T-cell (primary cell): ENCODE results near the gene NTM. TPM values are rescaled to one million over a fixed set of nuclear protein-coding genes. Genes with fewer than 3 reads are reported as not detected.

Experiments used
- ATAC-seq, 4 experiments: fragments of 200-7000 bp in 3 of 4; fragments of 150-1000 bp in 1 of 4; cut with Tn5 transposase; replicated peaks in 1 of 4; 1 replicate in 3 of 4; 2 replicates in 1 of 4; pipeline ENCODE4 v1.10.0; 2021; ENCODE audit warnings: moderate library complexity in 3 of 4, mild to moderate bottlenecking in 2 of 4, moderate number of reproducible peaks in 1 of 4
- CTCF ChIA-PET, 2 donors: fragments of 300-600 bp; sonication (Branson Sonifier 250); formaldehyde crosslinking; loops; one replicate each; lab custom pipeline; 2022; ENCODE audit warnings: antibody characterized with exemption in 2 of 2; lab: Charles Lee
- POLR2A ChIA-PET, 2 donors: fragments of 300-600 bp; sonication (Branson Sonifier 250); formaldehyde crosslinking; loops; one replicate each; lab custom pipeline; 2022; ENCODE audit warnings: antibody characterized with exemption in 2 of 2; lab: Charles Lee
- DNase-seq, 35 experiments: peaks; one replicate each; pipeline versions ENCODE4 v3.0.0 to v3.0.0-alpha.2; 2013 to 2023
- H3K27ac ChIP-seq: one replicate; pipeline ENCODE4 v1.5.1; 2013; ENCODE audit warnings: low read length
- H3K27me3 ChIP-seq, 2 experiments: replicated peaks in 1 of 2; 1 replicate in 1 of 2; 2 replicates in 1 of 2; pipeline versions ENCODE4 v1.6.1 to v1.7.0; 2013; ENCODE audit warnings: low read length in 1 of 2, mixed read lengths in 1 of 2; ENCODE audit not compliant: control insufficient read depth in 2 of 2, insufficient read depth in 2 of 2; ENCODE audit errors: extremely low read depth in 1 of 2
- H3K36me3 ChIP-seq, 2 donors: 1 replicate in 1 of 2; 2 replicates in 1 of 2; pipeline versions ENCODE4 v1.6.1 to v1.7.0; 2013; ENCODE audit warnings: low read length in 1 of 2; ENCODE audit not compliant: control insufficient read depth in 2 of 2, insufficient read depth in 1 of 2; ENCODE audit errors: extremely low read depth in 1 of 2
- H3K4me1 ChIP-seq, 2 experiments: 1 replicate in 1 of 2; 2 replicates in 1 of 2; pipeline versions ENCODE4 v1.6.1 to v1.7.0; 2013; ENCODE audit warnings: low read length in 2 of 2, mixed read lengths in 1 of 2; ENCODE audit not compliant: insufficient read depth in 2 of 2, control insufficient read depth in 1 of 2; ENCODE audit errors: extremely low read depth in 1 of 2
- H3K4me3 ChIP-seq, 2 donors: 1 replicate in 1 of 2; 2 replicates in 1 of 2; pipeline versions ENCODE4 v1.5.1 to v1.7.0; 2013; ENCODE audit warnings: mild to moderate bottlenecking in 2 of 2, low read length in 1 of 2, moderate library complexity in 1 of 2; ENCODE audit not compliant: control insufficient read depth in 1 of 2; ENCODE audit errors: extremely low read depth in 1 of 2
- H3K9me3 ChIP-seq: 2 replicates; pipeline ENCODE4 v1.7.0; 2013
- H3K27ac Mint-ChIP-seq, 2 donors: one replicate each; pipeline ENCODE4 v1.8.0; 2020 to 2021; ENCODE audit warnings: mild to moderate bottlenecking in 2 of 2, mixed read lengths in 2 of 2
- H3K27me3 Mint-ChIP-seq, 2 donors: one replicate each; pipeline ENCODE4 v1.8.0; 2021 to 2022; ENCODE audit warnings: mixed read lengths in 2 of 2
- H3K36me3 Mint-ChIP-seq: one replicate; pipeline ENCODE4 v1.8.0; 2021; ENCODE audit warnings: mixed read lengths
- H3K4me1 Mint-ChIP-seq, 3 donors: one replicate each; pipeline ENCODE4 v1.8.0; 2020 to 2022; ENCODE audit warnings: mixed read lengths in 3 of 3, mild to moderate bottlenecking in 1 of 3
- H3K4me3 Mint-ChIP-seq, 3 donors: one replicate each; pipeline ENCODE4 v1.8.0; 2020 to 2022; ENCODE audit warnings: mild to moderate bottlenecking in 3 of 3, mixed read lengths in 3 of 3, moderate library complexity in 3 of 3
- H3K9me3 Mint-ChIP-seq, 3 donors: one replicate each; pipeline ENCODE4 v1.8.0; 2020 to 2022; ENCODE audit warnings: mixed read lengths in 3 of 3
- WGBS: methylation state at CpG from one replicate; pipeline ENCODE4 v1.1.5; 2013; ENCODE audit warnings: missing lambda C conversion rate; ENCODE audit not compliant: insufficient coverage; 5-methylcytosine and 5-hydroxymethylcytosine counted together
- total RNA-seq, 35 experiments: library from RNA in 6 of 35; stranded (reverse) in 6 of 35; fragments of 120-200 nt in 1 of 35; gene quantifications; one replicate each; pipeline versions ENCODE4 v1.2.1 to v1.2.4 and lab custom pipeline; 2013 to 2026

The NTM gene
- total RNA-seq, 5 donors from 2014 or later (not counting 1 experiment from before 2014, with no cell fraction given) = not detected

DNA sequence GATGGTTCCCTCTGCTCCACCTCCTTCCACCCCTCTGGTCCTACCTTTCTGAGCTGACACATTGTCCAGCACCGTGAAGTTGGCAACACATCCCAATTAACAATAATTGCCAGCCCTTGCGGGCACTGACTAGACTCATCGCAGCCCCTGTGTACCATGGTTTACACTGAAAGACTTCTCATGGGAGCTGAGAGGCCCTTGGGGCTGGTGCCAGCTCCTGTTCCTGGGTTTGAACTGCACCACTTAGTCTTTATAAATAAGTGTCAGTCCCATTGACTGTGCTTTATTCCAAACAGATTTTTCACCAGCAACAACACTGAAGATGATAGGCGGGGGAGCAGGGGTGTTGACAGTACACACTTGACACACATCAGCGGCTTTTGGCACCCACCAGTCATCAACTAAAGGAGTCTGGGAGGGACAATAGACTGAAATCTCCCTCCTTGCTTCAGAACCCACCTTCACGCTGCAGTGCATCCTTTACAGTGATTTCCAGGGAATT lies 447.3 kb downstream of the NTM start:
- no peak overlapping the region for H3K4me3 Mint-ChIP-seq
- CTCF ChIA-PET = no interaction called here
- no peaks in the 10 kb centered on the region for H3K4me1 Mint-ChIP-seq
- Histone ChIP-seq H3K27ac (no peak overlapping the region), H3K36me3 (no peaks in the 10 kb centered on the region), H3K4me1 (no peaks in the 10 kb centered on the region), H3K4me3 (no peak overlapping the region), H3K9me3 (no peaks in the 10 kb centered on the region), H3K27me3 (no peaks in the 10 kb centered on the region)
- no peak overlapping the region for H3K27ac Mint-ChIP-seq
- H3K9me3 Mint-ChIP-seq = peaks cover 0 to 15% (median 0%) of the 10 kb centered on the region in 3 donors
- ATAC-seq (no peak), DNase-seq (no peak)
- H3K27me3 Mint-ChIP-seq = peaks cover 0 to 4% of the 10 kb centered on the region in 2 donors
- POLR2A ChIA-PET = no interaction called here
- H3K36me3 Mint-ChIP-seq = no peaks in the 10 kb centered on the region
- WGBS = 71% methylated on average over 1 of the region's 6 CpGs

DNA sequence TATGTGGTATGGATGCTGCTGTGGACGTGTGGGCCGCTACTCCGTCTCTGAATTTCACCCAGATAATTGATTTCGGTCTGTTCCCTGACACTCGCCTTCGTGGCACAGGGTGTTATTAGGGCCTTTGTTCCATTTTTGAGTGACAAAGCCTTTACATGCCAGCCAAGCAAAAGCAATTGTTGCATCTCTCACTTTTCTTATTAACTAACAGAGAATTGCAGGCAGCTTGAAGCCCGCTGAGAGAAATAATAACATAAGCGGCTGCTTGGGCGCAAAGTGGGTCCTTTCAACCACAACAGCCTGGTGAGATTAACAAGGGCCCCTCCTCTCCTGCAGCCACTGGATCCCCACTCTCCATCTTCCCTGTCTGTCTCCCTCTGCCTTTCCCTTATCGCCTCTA lies 449.4 kb downstream of the NTM start:
- CTCF ChIA-PET = no interaction called here
- no peak overlapping the region for H3K27ac ChIP-seq
- H3K36me3 Mint-ChIP-seq = no peaks in the 10 kb centered on the region
- no peaks in the 10 kb centered on the region for H3K4me1 ChIP-seq
- H3K9me3 ChIP-seq = no peaks in the 10 kb centered on the region
- no peaks in the 10 kb centered on the region for H3K4me1 Mint-ChIP-seq
- no peaks in the 10 kb centered on the region for H3K36me3 ChIP-seq
- H3K4me3 Mint-ChIP-seq = no peak overlapping the region
- no peak for ATAC-seq
- WGBS = 100% methylated on average over 2 of the region's 10 CpGs
- POLR2A ChIA-PET = no interaction called here
- H3K9me3 Mint-ChIP-seq = peaks cover 0 to 11% (median 0%) of the 10 kb centered on the region in 3 donors
- no peaks in the 10 kb centered on the region for H3K27me3 ChIP-seq
- DNase-seq = no peak
- H3K27me3 Mint-ChIP-seq = peaks cover 2 to 4% of the 10 kb centered on the region in 2 donors
- H3K27ac Mint-ChIP-seq = no peak overlapping the region
- H3K4me3 ChIP-seq = no peak overlapping the region

DNA sequence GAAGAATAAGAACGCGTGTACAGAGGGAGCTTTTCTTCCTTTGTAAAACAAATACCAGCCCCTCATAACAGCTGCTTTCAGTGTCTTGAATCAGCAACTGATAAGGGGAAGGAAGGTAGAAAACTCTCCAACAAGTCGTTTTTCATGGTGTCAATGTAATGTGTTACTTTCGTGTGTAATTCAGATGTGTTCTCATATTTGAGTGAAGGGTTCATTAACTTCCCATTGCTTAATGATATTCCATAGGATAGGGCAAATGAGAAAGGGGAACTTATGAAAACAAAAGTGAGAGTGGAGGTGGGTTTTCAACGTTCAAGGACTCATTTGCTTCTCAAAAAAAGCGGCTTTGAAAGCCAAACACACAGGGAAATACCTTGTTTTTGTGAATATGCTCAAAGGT lies 452.1 kb downstream of the NTM start:
- no peak overlapping the region for H3K27ac Mint-ChIP-seq
- Histone ChIP-seq H3K27ac (no peak overlapping the region), H3K36me3 (no peaks in the 10 kb centered on the region), H3K4me3 (no peak overlapping the region), H3K4me1 (no peaks in the 10 kb centered on the region), H3K9me3 (no peaks in the 10 kb centered on the region), H3K27me3 (no peaks in the 10 kb centered on the region)
- DNase-seq = no peak
- peaks cover 2 to 4% of the 10 kb centered on the region in 2 donors for H3K27me3 Mint-ChIP-seq
- H3K4me3 Mint-ChIP-seq = no peak overlapping the region
- 17% methylated on average over 1 of the region's 6 CpGs for WGBS
- no peak for ATAC-seq
- H3K36me3 Mint-ChIP-seq = no peaks in the 10 kb centered on the region
- POLR2A ChIA-PET = no interaction called here
- no peaks in the 10 kb centered on the region for H3K4me1 Mint-ChIP-seq
- peaks cover 0 to 11% (median 0%) of the 10 kb centered on the region in 3 donors for H3K9me3 Mint-ChIP-seq
- CTCF ChIA-PET = no interaction called here

DNA sequence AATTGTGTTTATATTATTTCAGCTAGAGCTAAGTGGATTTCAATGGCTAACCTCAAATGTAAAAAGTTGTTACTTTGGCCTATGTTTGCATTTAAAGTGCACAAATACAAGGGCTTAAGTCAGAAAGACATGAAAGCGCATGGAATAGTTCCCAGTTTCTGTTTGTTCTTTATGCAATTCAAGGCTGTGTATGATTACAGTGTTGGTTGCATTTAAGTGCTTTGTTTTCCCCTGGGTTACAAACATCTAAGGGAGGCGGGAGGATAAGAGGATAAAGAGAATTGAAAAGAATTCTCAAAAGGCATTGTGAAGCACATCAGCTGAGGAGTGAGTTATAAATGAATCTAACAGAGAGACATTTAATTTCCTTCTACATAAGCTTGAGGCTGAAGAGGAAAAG lies 453.4 kb downstream of the NTM start:
- H3K9me3 ChIP-seq = no peaks in the 10 kb centered on the region
- WGBS = no CpG with 5 or more reads among the region's 2 CpGs
- Mint-ChIP-seq H3K4me1 (no peaks in the 10 kb centered on the region), H3K36me3 (no peaks in the 10 kb centered on the region), H3K27me3 (peaks cover 2 to 4% of the 10 kb centered on the region in 2 donors), H3K9me3 (peaks cover 0 to 6% (median 0%) of the 10 kb centered on the region in 3 donors), H3K27ac (no peak overlapping the region), H3K4me3 (no peak overlapping the region)
- H3K27ac ChIP-seq = no peak overlapping the region
- H3K27me3 ChIP-seq = no peaks in the 10 kb centered on the region
- DNase-seq (no peak), ATAC-seq (no peak)
- ChIA-PET CTCF (no interaction called here), POLR2A (no interaction called here)
- no peaks in the 10 kb centered on the region for H3K36me3 ChIP-seq
- H3K4me3 ChIP-seq = no peak overlapping the region
- H3K4me1 ChIP-seq = no peaks in the 10 kb centered on the region

DNA sequence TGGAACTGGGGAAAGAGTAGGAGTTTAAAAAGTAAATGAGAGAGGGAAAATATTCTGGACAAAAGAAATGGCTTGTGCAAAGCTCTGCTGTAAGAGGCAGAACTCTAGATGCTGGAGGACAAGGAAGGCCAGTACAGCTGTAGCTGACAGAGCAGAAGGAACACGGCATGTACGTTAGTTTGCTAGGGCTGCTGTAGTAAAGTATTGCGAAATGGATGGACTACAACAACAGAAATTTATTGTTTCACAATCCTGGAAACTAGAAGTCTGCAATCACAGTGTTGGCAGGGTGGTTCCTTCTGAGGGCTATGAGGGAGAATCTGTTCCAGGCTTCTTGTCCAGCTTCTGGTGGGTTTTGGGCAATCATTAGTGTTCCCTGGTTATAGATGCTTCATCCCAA lies 454.4 kb downstream of the NTM start:
- no CpG with 5 or more reads among the region's 3 CpGs for WGBS
- Mint-ChIP-seq H3K27me3 (peaks cover 2 to 4% of the 10 kb centered on the region in 2 donors), H3K27ac (no peak overlapping the region), H3K4me1 (no peaks in the 10 kb centered on the region), H3K4me3 (no peak overlapping the region), H3K9me3 (peaks cover 0 to 5% (median 0%) of the 10 kb centered on the region in 3 donors), H3K36me3 (no peaks in the 10 kb centered on the region)
- DNase-seq = no peak
- ChIA-PET CTCF (no interaction called here), POLR2A (no interaction called here)
- H3K9me3 ChIP-seq = no peaks in the 10 kb centered on the region
- no peaks in the 10 kb centered on the region for H3K4me1 ChIP-seq
- ATAC-seq = no peak
- H3K27me3 ChIP-seq = no peaks in the 10 kb centered on the region
- no peaks in the 10 kb centered on the region for H3K36me3 ChIP-seq
- no peak overlapping the region for H3K27ac ChIP-seq
- H3K4me3 ChIP-seq = no peak overlapping the region

DNA sequence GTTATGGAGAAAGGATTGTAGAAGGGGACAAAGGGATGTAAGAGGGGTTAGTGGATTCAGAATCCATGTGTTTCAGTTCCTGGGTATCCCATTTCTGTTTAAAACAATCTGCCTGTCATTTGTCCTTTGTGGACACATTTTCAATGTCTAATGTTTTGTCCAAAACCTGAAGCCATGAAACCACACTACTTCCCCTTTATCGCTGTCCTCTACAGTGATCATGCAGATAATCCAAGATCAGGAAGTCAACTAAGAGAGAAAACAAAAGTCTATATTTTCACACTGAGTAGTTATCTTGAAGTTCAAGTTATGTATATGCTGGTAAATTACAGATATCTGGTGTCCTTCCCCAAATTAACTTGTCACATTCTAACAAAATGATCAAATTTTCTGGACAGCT lies 457.0 kb downstream of the NTM start:
- Histone ChIP-seq H3K4me1 (no peaks in the 10 kb centered on the region), H3K4me3 (no peak overlapping the region), H3K27ac (no peak overlapping the region), H3K9me3 (no peaks in the 10 kb centered on the region), H3K27me3 (no peaks in the 10 kb centered on the region), H3K36me3 (no peaks in the 10 kb centered on the region)
- CTCF ChIA-PET = interaction anchor here in 1 of 2 donors (0.7 kb wide), 1 partner anchor 150 kb away, joined by 3 read pairs; no protein-coding TSS in a partner anchor
- DNase-seq (no peak), ATAC-seq (no peak)
- WGBS = no CpG with 5 or more reads among the region's 1 CpG
- H3K4me1 Mint-ChIP-seq = no peaks in the 10 kb centered on the region
- H3K4me3 Mint-ChIP-seq = no peak overlapping the region
- no peak overlapping the region for H3K27ac Mint-ChIP-seq
- H3K9me3 Mint-ChIP-seq = no peaks in the 10 kb centered on the region
- H3K27me3 Mint-ChIP-seq = peaks cover 0 to 2% of the 10 kb centered on the region in 2 donors
- no peaks in the 10 kb centered on the region for H3K36me3 Mint-ChIP-seq
- POLR2A ChIA-PET = no interaction called here

DNA sequence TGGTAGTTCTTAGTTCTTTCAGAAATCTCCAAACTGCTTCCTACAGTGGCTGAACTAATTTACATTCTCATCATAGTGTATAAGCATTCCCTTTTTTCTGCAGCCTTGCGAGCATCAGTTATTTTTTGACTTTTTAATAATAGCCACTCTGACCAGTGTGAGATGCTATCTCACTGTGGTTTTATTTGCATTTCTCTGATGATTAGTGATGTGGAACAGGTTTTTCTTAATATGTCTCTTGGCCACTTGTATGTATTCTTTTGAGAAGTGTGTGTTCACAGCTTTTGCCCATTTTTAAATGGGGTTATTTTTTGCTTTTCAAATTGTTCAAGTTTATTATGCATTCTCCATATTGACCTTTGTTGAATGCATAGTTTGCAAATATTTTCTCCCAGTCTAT lies 459.3 kb downstream of the NTM start:
- Mint-ChIP-seq H3K4me3 (no peak overlapping the region), H3K27ac (no peak overlapping the region), H3K4me1 (no peaks in the 10 kb centered on the region), H3K27me3 (no peaks in the 10 kb centered on the region), H3K9me3 (no peaks in the 10 kb centered on the region), H3K36me3 (no peaks in the 10 kb centered on the region)
- Histone ChIP-seq H3K27ac (no peak overlapping the region), H3K4me3 (no peak overlapping the region), H3K36me3 (no peaks in the 10 kb centered on the region), H3K4me1 (no peaks in the 10 kb centered on the region), H3K9me3 (no peaks in the 10 kb centered on the region), H3K27me3 (no peaks in the 10 kb centered on the region)
- no CpG with 5 or more reads among the region's 1 CpG for WGBS
- CTCF ChIA-PET = no interaction called here
- no peak for DNase-seq
- no peak for ATAC-seq
- POLR2A ChIA-PET = no interaction called here
